Mesothelial cell of epicardium (in vitro differentiated cells): ENCODE measurements around the gene ULBP3. TPM values are rescaled to one million over a fixed set of nuclear protein-coding genes. Genes with fewer than 3 reads are reported as not detected.

Experiments
- DNase-seq, 2 experiments: peaks; one replicate each; pipeline ENCODE4 v3.0.0; 2021; ENCODE audit warnings: low spot score in 2 of 2; ENCODE audit not compliant: unreplicated experiment in 2 of 2
- H3K27ac Mint-ChIP-seq: 2 replicates; pipeline ENCODE4 v1.8.0; 2021; ENCODE audit warnings: mixed read lengths
- H3K27me3 Mint-ChIP-seq: 2 replicates; pipeline ENCODE4 v1.8.0; 2021; ENCODE audit warnings: low read depth, mixed read lengths
- H3K36me3 Mint-ChIP-seq: 2 replicates; pipeline ENCODE4 v1.8.0; 2021; ENCODE audit warnings: mixed read lengths
- H3K4me1 Mint-ChIP-seq: 2 replicates; pipeline ENCODE4 v1.8.0; 2021; ENCODE audit warnings: mixed read lengths
- H3K4me3 Mint-ChIP-seq: 2 replicates; pipeline ENCODE4 v1.8.0; 2021; ENCODE audit warnings: mild to moderate bottlenecking, moderate library complexity, mixed read lengths
- H3K9me3 Mint-ChIP-seq: 2 replicates; pipeline ENCODE4 v1.8.0; 2021; ENCODE audit warnings: mixed read lengths
- CTCF ChIP-seq: fragments of 200-600 bp; sonication (generic); IDR thresholded peaks from one replicate; pipeline ENCODE4 v1.5.0; 2021; ENCODE audit warnings: antibody characterized with exemption; ENCODE audit not compliant: unreplicated experiment
- total RNA-seq: library from RNA; stranded (reverse); gene quantifications from 3 replicates; pipeline ENCODE4 v1.2.1, GENCODE V29; 2021

ULBP3 gene
- total RNA-seq, 1 donor from 2014 or later = 4.3 TPM

GRCh38 chr6:150086026-150086425 lies 17.1 kb upstream of the ULBP3 start:
- Mint-ChIP-seq H3K27ac (no peak overlapping the region), H3K36me3 (no peaks in the 10 kb centered on the region), H3K4me1 (no peaks in the 10 kb centered on the region), H3K4me3 (no peak overlapping the region), H3K9me3 (no peaks in the 10 kb centered on the region), H3K27me3 (peaks cover 47% of the 10 kb centered on the region)
- TF ChIP-seq CTCF = no peak
- no peak for DNase-seq

GRCh38 chr6:150084426-150084825 lies 15.5 kb upstream of the ULBP3 start:
- no peak for TF ChIP-seq CTCF
- Mint-ChIP-seq H3K9me3 (no peaks in the 10 kb centered on the region), H3K4me1 (no peaks in the 10 kb centered on the region), H3K36me3 (no peaks in the 10 kb centered on the region), H3K27me3 (peaks cover 39% of the 10 kb centered on the region), H3K27ac (no peak overlapping the region), H3K4me3 (no peak overlapping the region)
- DNase-seq = no peak

- Mint-ChIP-seq H3K27me3 (peaks cover 36% of the 10 kb centered on the region), H3K4me1 (no peaks in the 10 kb centered on the region), H3K27ac (no peak overlapping the region), H3K9me3 (no peaks in the 10 kb centered on the region), H3K36me3 (no peaks in the 10 kb centered on the region), H3K4me3 (no peak overlapping the region)
- TF ChIP-seq CTCF = no peak
- DNase-seq = no peak
These were observed 14.9 kb upstream of the ULBP3 start for GRCh38 chr6:150083839-150084238.

GRCh38 chr6:150081702-150082101 lies 12.8 kb upstream of the ULBP3 start:
- Mint-ChIP-seq H3K4me3 (no peak overlapping the region), H3K27ac (no peak overlapping the region), H3K9me3 (no peaks in the 10 kb centered on the region), H3K36me3 (no peaks in the 10 kb centered on the region), H3K4me1 (no peaks in the 10 kb centered on the region), H3K27me3 (peaks cover 38% of the 10 kb centered on the region)
- no peak for DNase-seq
- no peak for TF ChIP-seq CTCF

GRCh38 chr6:150079604-150080003 lies 10.7 kb upstream of the ULBP3 start:
- Mint-ChIP-seq H3K4me1 (peaks cover 2% of the 10 kb centered on the region), H3K9me3 (no peaks in the 10 kb centered on the region), H3K27me3 (peaks cover 30% of the 10 kb centered on the region), H3K4me3 (no peak overlapping the region), H3K27ac (no peak overlapping the region), H3K36me3 (no peaks in the 10 kb centered on the region)
- no peak for DNase-seq
- no peak for TF ChIP-seq CTCF

- TF ChIP-seq CTCF = no peak
- no peak for DNase-seq
- peaks cover 2% of the 10 kb centered on the region for H3K4me1 Mint-ChIP-seq
- peaks cover 23% of the 10 kb centered on the region for H3K27me3 Mint-ChIP-seq
- no peaks in the 10 kb centered on the region for H3K36me3 Mint-ChIP-seq
- H3K4me3 Mint-ChIP-seq = no peak overlapping the region
- H3K9me3 Mint-ChIP-seq = no peaks in the 10 kb centered on the region
- H3K27ac Mint-ChIP-seq = no peak overlapping the region
These were observed 9.9 kb upstream of the ULBP3 start for GRCh38 chr6:150078788-150079187.
